GM23338 (cell line): Measurements from ENCODE around the gene UGCG. TPM values are rescaled to one million over a fixed set of nuclear protein-coding genes. Genes with fewer than 3 reads are reported as not detected.

Source experiments
- ATAC-seq: fragments of 200-7000 bp; cut with Tn5 transposase; 3 replicates; pipeline ENCODE4 v1.9.1; 2020
- DNase-seq: peaks from one replicate; pipeline ENCODE4 v3.0.0-alpha.2; 2015; ENCODE audit warnings: low spot score
- H2AFZ ChIP-seq: fragments of 200-600 bp; sonication (generic); 2 replicates; pipeline ENCODE4 v1.8.0; 2016; ENCODE audit warnings: antibody characterized with exemption, mild to moderate bottlenecking, moderate library complexity
- H3F3A ChIP-seq: fragments of 200-600 bp; sonication (generic); replicated peaks from 2 replicates; pipeline ENCODE4 v1.8.0; 2017; ENCODE audit warnings: antibody characterized with exemption, mixed run types, low read depth
- H3K27ac ChIP-seq: fragments of 200-600 bp; sonication (generic); 2 replicates; pipeline ENCODE4 v1.6.1; 2016; ENCODE audit warnings: low read depth
- H3K27me3 ChIP-seq: fragments of 200-600 bp; sonication (generic); 2 replicates; pipeline ENCODE4 v1.8.0; 2016; ENCODE audit warnings: mild to moderate bottlenecking, mixed run types, moderate library complexity; ENCODE audit not compliant: insufficient read depth
- H3K36me3 ChIP-seq: fragments of 200-600 bp; sonication (generic); 2 replicates; pipeline ENCODE4 v1.8.0; 2016; ENCODE audit warnings: mild to moderate bottlenecking; ENCODE audit not compliant: insufficient read depth
- H3K4me1 ChIP-seq: fragments of 200-600 bp; sonication (generic); 2 replicates; pipeline ENCODE4 v1.8.0; 2016; ENCODE audit warnings: mild to moderate bottlenecking, moderate library complexity; ENCODE audit not compliant: insufficient read depth
- H3K4me2 ChIP-seq: fragments of 200-600 bp; sonication (generic); 2 replicates; pipeline ENCODE4 v1.7.1; 2017; ENCODE audit warnings: mixed run types
- H3K4me3 ChIP-seq: fragments of 200-600 bp; sonication (generic); 2 replicates; pipeline ENCODE4 v1.6.1; 2016; ENCODE audit warnings: mixed run types
- H3K79me2 ChIP-seq: fragments of 200-600 bp; sonication (generic); replicated peaks from 2 replicates; pipeline ENCODE4 v1.8.0; 2017; ENCODE audit warnings: mild to moderate bottlenecking; ENCODE audit not compliant: insufficient read depth
- H3K9me2 ChIP-seq: fragments of 200-600 bp; sonication (generic); 2 replicates; pipeline ENCODE4 v1.8.0; 2017; ENCODE audit not compliant: insufficient read depth
- H4K20me1 ChIP-seq: fragments of 200-600 bp; sonication (generic); replicated peaks from 2 replicates; pipeline ENCODE4 v1.8.0; 2017; ENCODE audit warnings: mild to moderate bottlenecking; ENCODE audit not compliant: insufficient read depth
- H3K27ac Mint-ChIP-seq: 2 replicates; pipeline ENCODE4 v1.8.0; 2020; ENCODE audit warnings: inconsistent platforms, mild to moderate bottlenecking, moderate library complexity, mixed read lengths
- H3K27me3 Mint-ChIP-seq: 3 replicates; pipeline ENCODE4 v1.8.0; 2022; ENCODE audit warnings: low read depth, mild to moderate bottlenecking, moderate library complexity, mixed read lengths, inconsistent platforms; ENCODE audit not compliant: insufficient read depth, poor library complexity
- H3K36me3 Mint-ChIP-seq: 3 replicates; pipeline ENCODE4 v1.8.0; 2021; ENCODE audit warnings: low read depth, mild to moderate bottlenecking, inconsistent platforms, moderate library complexity, mixed read lengths
- H3K4me1 Mint-ChIP-seq: 3 replicates; pipeline ENCODE4 v1.8.0; 2020; ENCODE audit warnings: mild to moderate bottlenecking, inconsistent platforms, mixed read lengths
- H3K4me3 Mint-ChIP-seq: 3 replicates; pipeline ENCODE4 v1.8.0; 2021; ENCODE audit warnings: moderate library complexity, mild to moderate bottlenecking, inconsistent platforms, mixed read lengths
- H3K9me3 Mint-ChIP-seq: 3 replicates; pipeline ENCODE4 v1.8.0; 2020; ENCODE audit warnings: moderate library complexity, mild to moderate bottlenecking, inconsistent platforms, mixed read lengths
- CREB1 ChIP-seq: fragments of 250-450 bp; sonication (Bioruptor Pico); IDR thresholded peaks from 2 replicates; pipeline ENCODE4 v1.5.0; 2020; ENCODE audit warnings: low read depth, mild to moderate bottlenecking, moderate library complexity
- EZH2 ChIP-seq: fragments of 200-600 bp; sonication (generic); IDR thresholded peaks from one replicate; pipeline ENCODE4 v1.8.0; 2017; ENCODE audit warnings: antibody characterized with exemption, mild to moderate bottlenecking, low read depth; ENCODE audit not compliant: unreplicated experiment
- EZH2phosphoT487 ChIP-seq: fragments of 200-600 bp; sonication (generic); IDR thresholded peaks from one replicate; pipeline ENCODE4 v1.8.1; 2018; ENCODE audit warnings: antibody characterized with exemption; ENCODE audit not compliant: unreplicated experiment
- JUNB ChIP-seq: IDR thresholded peaks from one replicate; pipeline ENCODE4 v1.6.1; 2016; ENCODE audit warnings: antibody characterized with exemption; ENCODE audit not compliant: unreplicated experiment
- NANOG ChIP-seq: IDR thresholded peaks from 2 replicates; pipeline ENCODE4 v1.6.1; 2016; ENCODE audit warnings: antibody characterized with exemption, borderline replicate concordance
- POLR2AphosphoS5 ChIP-seq: IDR thresholded peaks from 2 replicates; pipeline ENCODE4 v1.6.1; 2016; ENCODE audit warnings: antibody characterized with exemption, low read depth
- STAT1 ChIP-seq: IDR thresholded peaks from one replicate; pipeline ENCODE4 v1.6.1; 2016; ENCODE audit warnings: antibody characterized with exemption; ENCODE audit not compliant: unreplicated experiment
- ZNF114 ChIP-seq: fragments of 250-450 bp; sonication (Bioruptor Pico); IDR thresholded peaks from 2 replicates; pipeline ENCODE4 v1.5.0; 2020; ENCODE audit warnings: mild to moderate bottlenecking, moderate library complexity
- ZNF331 ChIP-seq: fragments of 250-450 bp; sonication (Bioruptor Pico); IDR thresholded peaks from 2 replicates; pipeline ENCODE4 v1.5.0; 2020; ENCODE audit warnings: low read depth, mild to moderate bottlenecking, moderate library complexity
- polyA plus RNA-seq: library from polyadenylated mRNA; unstranded; fragments of >200 nt; fragmentation: Nextera tagmentation; extraction: Ambion mirVana; gene quantifications from 2 replicates; pipeline ENCODE4 v1.2.1, GENCODE V29; 2016
- total RNA-seq: library from RNA; depleted of rRNA; stranded (reverse); fragments of >200 nt; shearing (Covaris generic); gene quantifications from 2 replicates; pipeline ENCODE4 v1.2.3, GENCODE V29; 2014
- TF ChIP-seq, protein P1 (sequence below): fragments of 250-450 bp; sonication (Bioruptor Pico); IDR thresholded peaks from 2 replicates; pipeline ENCODE4 v1.5.0; 2020; ENCODE audit warnings: mild to moderate bottlenecking, moderate library complexity
- TF ChIP-seq, protein P2 (sequence below): IDR thresholded peaks from 2 replicates; pipeline ENCODE4 v1.6.1; 2016; ENCODE audit warnings: antibody characterized with exemption
- TF ChIP-seq, protein P3 (sequence below), 2 experiments: fragments of 200-600 bp in 1 of 2; sonication (generic) in 1 of 2; conservative IDR thresholded peaks; 2 replicates each; pipeline versions ENCODE4 v1.5.1 to v1.6.1; 2016 to 2017; ENCODE audit warnings: antibody characterized with exemption in 2 of 2, low read depth in 2 of 2, mild to moderate bottlenecking in 2 of 2, moderate library complexity in 1 of 2
- TF ChIP-seq, protein P4 (sequence below): IDR thresholded peaks from one replicate; pipeline ENCODE4 v1.6.1; 2018; ENCODE audit warnings: antibody characterized with exemption; ENCODE audit not compliant: unreplicated experiment

UGCG gene
- total and polyA plus RNA-seq, 2 experiments from 2014 or later = 30.4 to 44.9 TPM

DNA sequence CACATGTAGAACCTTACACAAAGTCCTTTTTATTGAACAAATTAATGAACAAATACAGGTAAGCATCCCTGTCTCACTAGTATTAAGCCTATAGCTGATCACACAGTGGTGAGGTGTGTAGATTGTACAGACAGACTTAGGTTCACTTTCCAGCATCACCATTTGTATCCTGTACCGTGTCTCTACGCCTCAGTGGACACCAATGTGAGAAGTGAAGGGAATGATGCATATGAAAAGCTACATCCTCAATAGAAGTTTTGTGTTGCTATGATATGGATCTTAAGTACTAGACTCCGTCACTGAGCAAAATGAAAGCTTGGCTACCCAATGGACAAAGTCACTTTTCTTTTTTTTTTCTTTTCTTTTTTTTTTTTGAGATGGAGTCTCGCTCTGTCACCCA lies 46.6 kb downstream of the UGCG start:
- Histone ChIP-seq H3K4me3 (no peak overlapping the region), H4K20me1 (no peaks in the 10 kb centered on the region), H3K27ac (no peak overlapping the region), H3K79me2 (no peaks in the 10 kb centered on the region), H2AFZ (no peak overlapping the region), H3K27me3 (no peaks in the 10 kb centered on the region), H3F3A (no peaks in the 10 kb centered on the region), H3K36me3 (no peaks in the 10 kb centered on the region), H3K9me2 (no peaks in the 10 kb centered on the region), H3K4me1 (no peaks in the 10 kb centered on the region), H3K4me2 (no peak overlapping the region)
- Mint-ChIP-seq H3K36me3 (no peaks in the 10 kb centered on the region), H3K9me3 (no peaks in the 10 kb centered on the region), H3K27ac (no peak overlapping the region), H3K4me1 (0 out of 3 replicates have a peak, but pooled peaks cover 3% of the 10 kb centered on the region), H3K27me3 (peaks cover 6% of the 10 kb centered on the region), H3K4me3 (no peak overlapping the region)
- TF ChIP-seq EZH2 (no peak), EZH2phosphoT487 (no peak), CREB1 (no peak), STAT1 (no peak), NANOG (no peak), ZNF331 (CRISPR knock-in tag) (no peak), POLR2AphosphoS5 (no peak), JUNB (no peak), ZNF114 (CRISPR knock-in tag) (no peak)
- TF ChIP-seq, protein P1, sequence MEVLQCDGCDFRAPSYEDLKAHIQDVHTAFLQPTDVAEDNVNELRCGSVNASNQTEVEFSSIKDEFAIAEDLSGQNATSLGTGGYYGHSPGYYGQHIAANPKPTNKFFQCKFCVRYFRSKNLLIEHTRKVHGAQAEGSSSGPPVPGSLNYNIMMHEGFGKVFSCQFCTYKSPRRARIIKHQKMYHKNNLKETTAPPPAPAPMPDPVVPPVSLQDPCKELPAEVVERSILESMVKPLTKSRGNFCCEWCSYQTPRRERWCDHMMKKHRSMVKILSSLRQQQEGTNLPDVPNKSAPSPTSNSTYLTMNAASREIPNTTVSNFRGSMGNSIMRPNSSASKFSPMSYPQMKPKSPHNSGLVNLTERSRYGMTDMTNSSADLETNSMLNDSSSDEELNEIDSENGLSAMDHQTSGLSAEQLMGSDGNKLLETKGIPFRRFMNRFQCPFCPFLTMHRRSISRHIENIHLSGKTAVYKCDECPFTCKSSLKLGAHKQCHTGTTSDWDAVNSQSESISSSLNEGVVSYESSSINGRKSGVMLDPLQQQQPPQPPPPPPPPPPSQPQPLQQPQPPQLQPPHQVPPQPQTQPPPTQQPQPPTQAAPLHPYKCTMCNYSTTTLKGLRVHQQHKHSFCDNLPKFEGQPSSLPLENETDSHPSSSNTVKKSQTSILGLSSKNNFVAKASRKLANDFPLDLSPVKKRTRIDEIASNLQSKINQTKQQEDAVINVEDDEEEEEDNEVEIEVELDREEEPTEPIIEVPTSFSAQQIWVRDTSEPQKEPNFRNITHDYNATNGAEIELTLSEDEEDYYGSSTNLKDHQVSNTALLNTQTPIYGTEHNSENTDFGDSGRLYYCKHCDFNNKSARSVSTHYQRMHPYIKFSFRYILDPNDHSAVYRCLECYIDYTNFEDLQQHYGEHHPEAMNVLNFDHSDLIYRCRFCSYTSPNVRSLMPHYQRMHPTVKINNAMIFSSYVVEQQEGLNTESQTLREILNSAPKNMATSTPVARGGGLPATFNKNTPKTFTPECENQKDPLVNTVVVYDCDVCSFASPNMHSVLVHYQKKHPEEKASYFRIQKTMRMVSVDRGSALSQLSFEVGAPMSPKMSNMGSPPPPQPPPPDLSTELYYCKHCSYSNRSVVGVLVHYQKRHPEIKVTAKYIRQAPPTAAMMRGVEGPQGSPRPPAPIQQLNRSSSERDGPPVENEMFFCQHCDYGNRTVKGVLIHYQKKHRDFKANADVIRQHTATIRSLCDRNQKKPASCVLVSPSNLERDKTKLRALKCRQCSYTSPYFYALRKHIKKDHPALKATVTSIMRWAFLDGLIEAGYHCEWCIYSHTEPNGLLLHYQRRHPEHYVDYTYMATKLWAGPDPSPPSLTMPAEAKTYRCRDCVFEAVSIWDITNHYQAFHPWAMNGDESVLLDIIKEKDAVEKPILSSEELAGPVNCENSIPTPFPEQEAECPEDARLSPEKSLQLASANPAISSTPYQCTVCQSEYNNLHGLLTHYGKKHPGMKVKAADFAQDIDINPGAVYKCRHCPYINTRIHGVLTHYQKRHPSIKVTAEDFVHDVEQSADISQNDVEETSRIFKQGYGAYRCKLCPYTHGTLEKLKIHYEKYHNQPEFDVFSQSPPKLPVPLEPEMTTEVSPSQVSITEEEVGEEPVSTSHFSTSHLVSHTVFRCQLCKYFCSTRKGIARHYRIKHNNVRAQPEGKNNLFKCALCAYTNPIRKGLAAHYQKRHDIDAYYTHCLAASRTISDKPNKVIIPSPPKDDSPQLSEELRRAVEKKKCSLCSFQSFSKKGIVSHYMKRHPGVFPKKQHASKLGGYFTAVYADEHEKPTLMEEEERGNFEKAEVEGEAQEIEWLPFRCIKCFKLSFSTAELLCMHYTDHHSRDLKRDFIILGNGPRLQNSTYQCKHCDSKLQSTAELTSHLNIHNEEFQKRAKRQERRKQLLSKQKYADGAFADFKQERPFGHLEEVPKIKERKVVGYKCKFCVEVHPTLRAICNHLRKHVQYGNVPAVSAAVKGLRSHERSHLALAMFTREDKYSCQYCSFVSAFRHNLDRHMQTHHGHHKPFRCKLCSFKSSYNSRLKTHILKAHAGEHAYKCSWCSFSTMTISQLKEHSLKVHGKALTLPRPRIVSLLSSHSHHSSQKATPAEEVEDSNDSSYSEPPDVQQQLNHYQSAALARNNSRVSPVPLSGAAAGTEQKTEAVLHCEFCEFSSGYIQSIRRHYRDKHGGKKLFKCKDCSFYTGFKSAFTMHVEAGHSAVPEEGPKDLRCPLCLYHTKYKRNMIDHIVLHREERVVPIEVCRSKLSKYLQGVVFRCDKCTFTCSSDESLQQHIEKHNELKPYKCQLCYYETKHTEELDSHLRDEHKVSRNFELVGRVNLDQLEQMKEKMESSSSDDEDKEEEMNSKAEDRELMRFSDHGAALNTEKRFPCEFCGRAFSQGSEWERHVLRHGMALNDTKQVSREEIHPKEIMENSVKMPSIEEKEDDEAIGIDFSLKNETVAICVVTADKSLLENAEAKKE (CRISPR knock-in tag) = no peak
- TF ChIP-seq, protein P2, sequence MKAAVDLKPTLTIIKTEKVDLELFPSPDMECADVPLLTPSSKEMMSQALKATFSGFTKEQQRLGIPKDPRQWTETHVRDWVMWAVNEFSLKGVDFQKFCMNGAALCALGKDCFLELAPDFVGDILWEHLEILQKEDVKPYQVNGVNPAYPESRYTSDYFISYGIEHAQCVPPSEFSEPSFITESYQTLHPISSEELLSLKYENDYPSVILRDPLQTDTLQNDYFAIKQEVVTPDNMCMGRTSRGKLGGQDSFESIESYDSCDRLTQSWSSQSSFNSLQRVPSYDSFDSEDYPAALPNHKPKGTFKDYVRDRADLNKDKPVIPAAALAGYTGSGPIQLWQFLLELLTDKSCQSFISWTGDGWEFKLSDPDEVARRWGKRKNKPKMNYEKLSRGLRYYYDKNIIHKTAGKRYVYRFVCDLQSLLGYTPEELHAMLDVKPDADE = no peak
- TF ChIP-seq, protein P3, sequence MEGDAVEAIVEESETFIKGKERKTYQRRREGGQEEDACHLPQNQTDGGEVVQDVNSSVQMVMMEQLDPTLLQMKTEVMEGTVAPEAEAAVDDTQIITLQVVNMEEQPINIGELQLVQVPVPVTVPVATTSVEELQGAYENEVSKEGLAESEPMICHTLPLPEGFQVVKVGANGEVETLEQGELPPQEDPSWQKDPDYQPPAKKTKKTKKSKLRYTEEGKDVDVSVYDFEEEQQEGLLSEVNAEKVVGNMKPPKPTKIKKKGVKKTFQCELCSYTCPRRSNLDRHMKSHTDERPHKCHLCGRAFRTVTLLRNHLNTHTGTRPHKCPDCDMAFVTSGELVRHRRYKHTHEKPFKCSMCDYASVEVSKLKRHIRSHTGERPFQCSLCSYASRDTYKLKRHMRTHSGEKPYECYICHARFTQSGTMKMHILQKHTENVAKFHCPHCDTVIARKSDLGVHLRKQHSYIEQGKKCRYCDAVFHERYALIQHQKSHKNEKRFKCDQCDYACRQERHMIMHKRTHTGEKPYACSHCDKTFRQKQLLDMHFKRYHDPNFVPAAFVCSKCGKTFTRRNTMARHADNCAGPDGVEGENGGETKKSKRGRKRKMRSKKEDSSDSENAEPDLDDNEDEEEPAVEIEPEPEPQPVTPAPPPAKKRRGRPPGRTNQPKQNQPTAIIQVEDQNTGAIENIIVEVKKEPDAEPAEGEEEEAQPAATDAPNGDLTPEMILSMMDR (conservative IDR thresholded peaks at IDR 0.05; ENCODE audit: low read depth in 2 of 2) = no peak
- TF ChIP-seq, protein P4, sequence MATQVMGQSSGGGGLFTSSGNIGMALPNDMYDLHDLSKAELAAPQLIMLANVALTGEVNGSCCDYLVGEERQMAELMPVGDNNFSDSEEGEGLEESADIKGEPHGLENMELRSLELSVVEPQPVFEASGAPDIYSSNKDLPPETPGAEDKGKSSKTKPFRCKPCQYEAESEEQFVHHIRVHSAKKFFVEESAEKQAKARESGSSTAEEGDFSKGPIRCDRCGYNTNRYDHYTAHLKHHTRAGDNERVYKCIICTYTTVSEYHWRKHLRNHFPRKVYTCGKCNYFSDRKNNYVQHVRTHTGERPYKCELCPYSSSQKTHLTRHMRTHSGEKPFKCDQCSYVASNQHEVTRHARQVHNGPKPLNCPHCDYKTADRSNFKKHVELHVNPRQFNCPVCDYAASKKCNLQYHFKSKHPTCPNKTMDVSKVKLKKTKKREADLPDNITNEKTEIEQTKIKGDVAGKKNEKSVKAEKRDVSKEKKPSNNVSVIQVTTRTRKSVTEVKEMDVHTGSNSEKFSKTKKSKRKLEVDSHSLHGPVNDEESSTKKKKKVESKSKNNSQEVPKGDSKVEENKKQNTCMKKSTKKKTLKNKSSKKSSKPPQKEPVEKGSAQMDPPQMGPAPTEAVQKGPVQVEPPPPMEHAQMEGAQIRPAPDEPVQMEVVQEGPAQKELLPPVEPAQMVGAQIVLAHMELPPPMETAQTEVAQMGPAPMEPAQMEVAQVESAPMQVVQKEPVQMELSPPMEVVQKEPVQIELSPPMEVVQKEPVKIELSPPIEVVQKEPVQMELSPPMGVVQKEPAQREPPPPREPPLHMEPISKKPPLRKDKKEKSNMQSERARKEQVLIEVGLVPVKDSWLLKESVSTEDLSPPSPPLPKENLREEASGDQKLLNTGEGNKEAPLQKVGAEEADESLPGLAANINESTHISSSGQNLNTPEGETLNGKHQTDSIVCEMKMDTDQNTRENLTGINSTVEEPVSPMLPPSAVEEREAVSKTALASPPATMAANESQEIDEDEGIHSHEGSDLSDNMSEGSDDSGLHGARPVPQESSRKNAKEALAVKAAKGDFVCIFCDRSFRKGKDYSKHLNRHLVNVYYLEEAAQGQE = no peak
- ATAC-seq (no peak), DNase-seq (no peak)
